Islet precursor cell (in vitro differentiated cells): Measurements from ENCODE around the gene AUTS2.

Experiments used
- DNase-seq: peaks from one replicate; pipeline ENCODE4 v3.0.0-alpha.2; 2018

The AUTS2 gene

GRCh38 chr7:70044981-70045380 is 446.7 kb downstream of the AUTS2 start:
- DNase-seq: no peak

- DNase-seq: no peak
Measured at GRCh38 chr7:70047384-70047783, 449.1 kb downstream of the AUTS2 start.

GRCh38 chr7:70047891-70048448 is 449.7 kb downstream of the AUTS2 start:
- DNase-seq: no peak

GRCh38 chr7:70051726-70052125 is 453.5 kb downstream of the AUTS2 start:
- no peak for DNase-seq

GRCh38 chr7:70052691-70053090 is 454.4 kb downstream of the AUTS2 start:
- no peak for DNase-seq

- no peak for DNase-seq
Measured at GRCh38 chr7:70053421-70053820, 455.1 kb downstream of the AUTS2 start.

GRCh38 chr7:70053989-70054388 is 455.7 kb downstream of the AUTS2 start:
- DNase-seq: no peak

- no peak for DNase-seq
Measured at GRCh38 chr7:70056363-70056762, 458.1 kb downstream of the AUTS2 start.

GRCh38 chr7:70060298-70061068 is 462.2 kb downstream of the AUTS2 start:
- DNase-seq: peak; percentile 76

GRCh38 chr7:70063371-70063770 is 465.1 kb downstream of the AUTS2 start:
- no peak for DNase-seq

- no peak for DNase-seq
Measured at GRCh38 chr7:70063927-70064326, 465.7 kb downstream of the AUTS2 start.

GRCh38 chr7:70066844-70067243 is 468.6 kb downstream of the AUTS2 start:
- DNase-seq: no peak

GRCh38 chr7:70068531-70068930 is 470.3 kb downstream of the AUTS2 start:
- no peak for DNase-seq

- DNase-seq: no peak
Measured at GRCh38 chr7:70069977-70070376, 471.7 kb downstream of the AUTS2 start.

- no peak for DNase-seq
Measured at GRCh38 chr7:70071766-70072165, 473.5 kb downstream of the AUTS2 start.

- no peak for DNase-seq
Measured at GRCh38 chr7:70072220-70072619, 473.9 kb downstream of the AUTS2 start.

GRCh38 chr7:70076325-70076724 is 478.1 kb downstream of the AUTS2 start:
- DNase-seq: no peak

GRCh38 chr7:70082099-70082611 is 483.9 kb downstream of the AUTS2 start:
- DNase-seq: no peak

GRCh38 chr7:70091362-70091761 is 493.1 kb downstream of the AUTS2 start:
- no peak for DNase-seq

- DNase-seq: no peak
Measured at GRCh38 chr7:70092314-70093204, 494.3 kb downstream of the AUTS2 start.

GRCh38 chr7:70093205-70093904 is 495.1 kb downstream of the AUTS2 start:
- DNase-seq: no peak

- no peak for DNase-seq
Measured at GRCh38 chr7:70094831-70095230, 496.6 kb downstream of the AUTS2 start.

- no peak for DNase-seq
Measured at GRCh38 chr7:70097645-70098044, 499.4 kb downstream of the AUTS2 start.
